DND-41 (cell line): Measurements from ENCODE around the gene DHRS3.
"Not testable (repeated sequence)": the region's sequence is repeated elsewhere in the genome, so short reads cannot be mapped to it uniquely, and the experiment has no call there.

Experiments
- ATAC-seq: fragments of 200-7000 bp; cut with Tn5 transposase; 3 replicates; pipeline ENCODE4 v1.9.1; 2021; ENCODE audit warnings: low read depth; ENCODE audit not compliant: insufficient read depth
- DNase-seq: peaks from one replicate; pipeline ENCODE4 v3.0.0-alpha.2; 2020
- H2AFZ ChIP-seq: 2 replicates; pipeline ENCODE4 v1.6.0; 2012; ENCODE audit warnings: low read depth, low read length
- H3K27ac ChIP-seq: 2 replicates; pipeline ENCODE4 v1.5.1; 2012; ENCODE audit warnings: low read length, inconsistent platforms
- H3K27me3 ChIP-seq: fragments of 200-600 bp; sonication (generic); 2 replicates; pipeline ENCODE4 v1.6.0; 2012; ENCODE audit warnings: low read length, mild to moderate bottlenecking, inconsistent platforms; ENCODE audit not compliant: insufficient read depth, poor library complexity
- H3K36me3 ChIP-seq: 2 replicates; pipeline ENCODE4 v1.5.1; 2012; ENCODE audit warnings: low read length, inconsistent platforms; ENCODE audit not compliant: insufficient read depth
- H3K4me1 ChIP-seq: 2 replicates; pipeline ENCODE4 v1.5.1; 2012; ENCODE audit warnings: mild to moderate bottlenecking, low read length; ENCODE audit not compliant: insufficient read depth
- H3K4me2 ChIP-seq: 2 replicates; pipeline ENCODE4 v1.6.0; 2012; ENCODE audit warnings: mild to moderate bottlenecking, moderate library complexity, low read length, inconsistent platforms; ENCODE audit not compliant: insufficient read depth
- H3K4me3 ChIP-seq, 2 experiments: fragments of 200-600 bp in 1 of 2; shearing (Covaris generic) in 1 of 2; 2 replicates each; pipeline ENCODE4 v1.5.1; 2012 to 2016; ENCODE audit warnings: inconsistent platforms in 2 of 2, low read length in 2 of 2, mild to moderate bottlenecking in 2 of 2, low read depth in 1 of 2, moderate library complexity in 1 of 2
- H3K79me2 ChIP-seq: 2 replicates; pipeline ENCODE4 v1.6.0; 2012; ENCODE audit warnings: low read length, inconsistent platforms; ENCODE audit not compliant: insufficient read depth
- H3K9ac ChIP-seq: 2 replicates; pipeline ENCODE4 v1.6.0; 2012; ENCODE audit warnings: low read depth, mild to moderate bottlenecking, inconsistent platforms, low read length, moderate library complexity
- H3K9me3 ChIP-seq: 2 replicates; pipeline ENCODE4 v1.5.1; 2012; ENCODE audit warnings: low read length, moderate library complexity, mild to moderate bottlenecking, inconsistent platforms; ENCODE audit not compliant: insufficient read depth, severe bottlenecking
- H4K20me1 ChIP-seq: 2 replicates; pipeline ENCODE4 v1.6.0; 2012; ENCODE audit warnings: low read length; ENCODE audit not compliant: insufficient read depth
- EZH2 ChIP-seq: IDR thresholded peaks from 3 replicates; pipeline ENCODE4 v1.6.1; 2012; ENCODE audit warnings: borderline replicate concordance, low read depth, mild to moderate bottlenecking, moderate library complexity, low read length, inconsistent platforms; ENCODE audit not compliant: severe bottlenecking
- TF ChIP-seq, protein P1 (sequence below): IDR thresholded peaks from 2 replicates; pipeline ENCODE4 v1.5.1; 2012; ENCODE audit warnings: borderline replicate concordance, low read length, moderate library complexity, mild to moderate bottlenecking; ENCODE audit not compliant: poor library complexity, severe bottlenecking; ENCODE audit errors: extremely low read depth

Gene DHRS3

DNA sequence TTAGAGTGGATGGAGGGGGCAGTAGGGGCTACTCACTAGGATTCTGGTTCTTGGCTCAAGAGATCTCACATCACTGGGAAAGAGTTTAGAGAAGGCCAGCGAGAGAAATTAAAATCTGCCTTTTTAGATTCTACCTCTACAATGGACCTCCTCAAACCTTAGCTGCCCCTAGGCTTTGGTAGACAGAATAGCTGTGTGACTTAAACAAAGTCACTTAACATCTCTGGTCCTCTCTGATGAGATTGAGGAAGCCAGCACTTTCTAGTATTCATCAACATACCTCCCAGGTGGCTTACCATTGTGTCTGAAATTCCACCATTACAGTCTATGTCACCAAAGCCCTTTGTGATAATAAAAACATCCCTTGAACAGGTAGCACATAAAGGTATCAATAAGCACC is 44.5 kb upstream of the DHRS3 start:
- no peak overlapping the region for H3K4me2 ChIP-seq
- peaks cover 6% of the 10 kb centered on the region for H3K4me1 ChIP-seq
- ATAC-seq (no peak), DNase-seq (no peak)
- H3K36me3 ChIP-seq, result no peaks in the 10 kb centered on the region
- no peak overlapping the region for H2AFZ ChIP-seq
- no peaks in the 10 kb centered on the region for H4K20me1 ChIP-seq
- H3K9me3 ChIP-seq, result peaks cover 2% of the 10 kb centered on the region
- no peaks in the 10 kb centered on the region for H3K79me2 ChIP-seq
- H3K27me3 ChIP-seq, result no peaks in the 10 kb centered on the region
- TF ChIP-seq, protein P1, sequence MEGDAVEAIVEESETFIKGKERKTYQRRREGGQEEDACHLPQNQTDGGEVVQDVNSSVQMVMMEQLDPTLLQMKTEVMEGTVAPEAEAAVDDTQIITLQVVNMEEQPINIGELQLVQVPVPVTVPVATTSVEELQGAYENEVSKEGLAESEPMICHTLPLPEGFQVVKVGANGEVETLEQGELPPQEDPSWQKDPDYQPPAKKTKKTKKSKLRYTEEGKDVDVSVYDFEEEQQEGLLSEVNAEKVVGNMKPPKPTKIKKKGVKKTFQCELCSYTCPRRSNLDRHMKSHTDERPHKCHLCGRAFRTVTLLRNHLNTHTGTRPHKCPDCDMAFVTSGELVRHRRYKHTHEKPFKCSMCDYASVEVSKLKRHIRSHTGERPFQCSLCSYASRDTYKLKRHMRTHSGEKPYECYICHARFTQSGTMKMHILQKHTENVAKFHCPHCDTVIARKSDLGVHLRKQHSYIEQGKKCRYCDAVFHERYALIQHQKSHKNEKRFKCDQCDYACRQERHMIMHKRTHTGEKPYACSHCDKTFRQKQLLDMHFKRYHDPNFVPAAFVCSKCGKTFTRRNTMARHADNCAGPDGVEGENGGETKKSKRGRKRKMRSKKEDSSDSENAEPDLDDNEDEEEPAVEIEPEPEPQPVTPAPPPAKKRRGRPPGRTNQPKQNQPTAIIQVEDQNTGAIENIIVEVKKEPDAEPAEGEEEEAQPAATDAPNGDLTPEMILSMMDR, result no peak
- no peak for TF ChIP-seq EZH2
- no peak overlapping the region for H3K4me3 ChIP-seq
- no peak overlapping the region for H3K27ac ChIP-seq
- no peak overlapping the region for H3K9ac ChIP-seq

DNA sequence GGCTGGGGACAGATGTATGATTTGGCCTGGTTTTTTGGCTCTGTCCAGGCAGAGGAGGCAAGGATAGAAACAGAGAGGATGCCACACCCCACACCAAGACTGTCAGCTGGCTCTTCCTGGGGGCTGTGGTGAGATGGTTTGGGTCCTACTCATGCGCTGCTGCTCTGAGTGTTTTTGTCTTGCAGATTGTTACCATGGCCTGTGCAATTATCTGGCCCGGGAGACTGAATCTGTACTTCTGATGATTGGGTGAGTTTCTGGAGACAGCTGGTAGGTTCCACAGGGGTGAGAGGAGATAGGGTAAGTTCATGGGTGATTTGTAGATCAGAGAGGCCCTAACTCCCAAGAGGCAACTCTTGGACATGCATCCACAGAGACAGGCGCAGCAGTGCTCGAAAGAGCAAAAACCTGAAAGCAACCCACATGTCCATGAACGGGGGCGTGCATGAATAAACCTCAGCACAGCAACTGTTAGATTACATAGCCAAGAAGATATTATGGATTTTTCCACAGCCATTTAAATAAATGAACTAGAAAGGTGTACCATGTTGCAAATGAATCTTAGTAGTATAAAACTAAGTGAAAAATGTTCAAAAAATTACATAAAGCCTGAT is 43.7 kb upstream of the DHRS3 start:
- Histone ChIP-seq H3K4me3 (no peak overlapping the region), H3K4me2 (no peak overlapping the region), H3K79me2 (no peaks in the 10 kb centered on the region), H3K9me3 (peaks cover 2% of the 10 kb centered on the region), H4K20me1 (no peaks in the 10 kb centered on the region), H3K27me3 (no peaks in the 10 kb centered on the region), H3K9ac (no peak overlapping the region), H3K27ac (no peak overlapping the region), H3K36me3 (no peaks in the 10 kb centered on the region), H2AFZ (no peak overlapping the region), H3K4me1 (peaks cover 6% of the 10 kb centered on the region)
- DNase-seq, result no peak
- no peak for TF ChIP-seq EZH2
- TF ChIP-seq, protein P1, result no peak
- no peak for ATAC-seq

- TF ChIP-seq, protein P1, result peak; percentile 97
- TF ChIP-seq EZH2, result no peak
- no peaks in the 10 kb centered on the region for H3K27me3 ChIP-seq
- DNase-seq, result peak; percentile 70
Observed at GRCh38 chr1:12658531-12659453, 40.8 kb upstream of the DHRS3 start.

DNA sequence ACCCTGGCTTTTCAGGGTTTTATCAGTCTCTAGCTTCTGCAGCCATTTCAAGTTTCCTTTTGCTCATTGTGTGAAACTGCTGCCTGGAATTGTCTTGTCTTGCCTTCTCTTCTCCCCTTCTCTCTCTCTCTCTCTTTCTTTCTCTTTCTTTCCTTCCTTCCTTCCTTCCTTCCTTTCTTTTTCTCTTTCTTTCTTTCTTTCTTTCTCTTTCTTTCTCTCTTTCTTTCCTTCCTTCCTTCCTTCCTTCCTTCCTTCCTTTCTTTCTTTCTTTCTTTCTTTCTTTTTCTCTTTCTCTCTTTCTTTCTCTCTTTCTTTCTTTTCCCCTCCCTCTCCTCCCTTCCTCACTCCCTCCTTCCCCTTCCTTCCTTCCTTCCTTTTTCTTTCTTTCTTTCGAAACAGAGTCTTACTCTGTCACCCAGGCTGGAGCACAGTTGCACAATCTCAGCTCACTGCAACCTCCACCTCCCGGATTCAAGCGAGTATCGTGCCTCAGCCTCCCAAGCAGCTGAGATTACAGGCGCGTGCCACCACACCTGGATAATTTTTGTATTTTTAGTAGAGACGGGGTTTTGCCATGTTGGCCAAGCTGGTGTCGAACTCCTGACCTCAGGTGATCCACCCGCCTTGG is 40.0 kb upstream of the DHRS3 start:
- not testable (repeated sequence) for H3K4me1 ChIP-seq, ATAC-seq, H3K4me3 ChIP-seq, H3K4me2 ChIP-seq, H2AFZ ChIP-seq, H3K27me3 ChIP-seq, DNase-seq, H4K20me1 ChIP-seq, H3K36me3 ChIP-seq, H3K79me2 ChIP-seq, H3K9ac ChIP-seq, H3K27ac ChIP-seq, H3K9me3 ChIP-seq

More at GRCh38 chr1:12658531-12659453, 40.8 kb upstream of the DHRS3 start:
- peaks cover 6% of the 10 kb centered on the region for H3K4me1 ChIP-seq
- H3K4me3 ChIP-seq, result peak overlapping the region in 1 of 2 experiments; percentile 32; a peak in 1 of 4 replicates
- H4K20me1 ChIP-seq, result no peaks in the 10 kb centered on the region
- no peaks in the 10 kb centered on the region for H3K36me3 ChIP-seq
- peak overlapping the region; percentile 51; the same call in 1 of the 2 replicates for H2AFZ ChIP-seq
- H3K4me2 ChIP-seq, result peak overlapping the region; percentile 54
- H3K27ac ChIP-seq, result no peak overlapping the region
- peaks cover 2% of the 10 kb centered on the region for H3K9me3 ChIP-seq
- no peaks in the 10 kb centered on the region for H3K79me2 ChIP-seq
- H3K9ac ChIP-seq, result 0 out of 2 replicates have a peak overlapping the region, but pooled peaks have one; percentile 12
- peak; percentile 88 for ATAC-seq
